ENCODE results near the gene TTC7B.
"Not testable (repeated sequence)": the region's sequence is repeated elsewhere in the genome, so short reads cannot be mapped to it uniquely, and the experiment has no call there.

Gene TTC7B

DNA sequence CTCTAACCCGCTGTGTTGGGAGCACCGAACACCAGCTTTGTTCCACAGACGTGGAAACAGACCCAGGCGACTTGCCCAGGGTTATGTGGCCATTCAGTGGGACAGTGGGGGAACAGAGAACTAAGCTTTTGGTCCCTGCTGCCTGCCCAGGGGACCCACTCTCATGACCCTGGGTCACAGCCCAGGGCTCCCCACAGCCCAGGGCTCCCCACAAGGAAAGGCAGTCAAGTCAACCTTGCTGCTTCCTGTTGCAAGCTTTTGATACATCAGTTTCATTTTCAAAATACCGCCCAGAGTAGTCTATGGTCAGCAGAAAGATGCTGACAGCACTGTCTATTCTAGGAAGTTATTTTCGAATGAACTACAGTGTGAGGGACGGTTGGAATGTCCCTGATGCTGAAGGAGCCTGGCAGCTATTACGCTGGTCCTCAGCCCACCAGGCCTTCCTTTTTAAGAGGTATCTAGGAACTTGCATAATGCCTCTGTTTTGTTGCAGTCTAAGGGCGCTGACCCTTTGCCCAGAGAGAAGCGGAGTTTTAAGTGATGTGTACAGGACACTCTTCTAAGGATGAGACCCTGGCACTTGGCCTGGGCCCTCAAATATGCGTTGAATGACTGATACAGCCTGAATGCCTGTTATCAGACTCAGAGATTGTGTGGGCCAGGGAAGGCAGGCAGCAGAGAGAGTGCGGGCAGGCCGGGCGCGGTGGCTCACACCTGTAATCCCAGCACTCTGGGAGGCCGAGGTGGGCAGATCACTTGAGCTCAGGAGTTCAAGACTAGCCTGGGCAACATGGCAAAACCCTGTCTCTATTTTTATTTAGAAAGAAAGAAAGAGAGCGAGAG is 12.6 kb upstream of the TTC7B start:
- Histone ChIP-seq H3K4me1 (ENCODE audit: control insufficient read depth, insufficient read depth, low read length) (peaks cover 4% of the 10 kb centered on the region), H3K27me3 (ENCODE audit: control insufficient read depth, insufficient read depth, low read length) (peaks cover 39% of the 10 kb centered on the region), H3K9ac (ENCODE audit: low read depth, low read length) (no peak overlapping the region), H3K4me3 (ENCODE audit: low read depth, low read length) (peak overlapping the region; percentile 2), H3K36me3 (ENCODE audit: control insufficient read depth, insufficient read depth, low read length) (no peaks in the 10 kb centered on the region), H3K9me3 (ENCODE audit: control insufficient read depth, insufficient read depth, low read length) (peaks cover 2% of the 10 kb centered on the region)

DNA sequence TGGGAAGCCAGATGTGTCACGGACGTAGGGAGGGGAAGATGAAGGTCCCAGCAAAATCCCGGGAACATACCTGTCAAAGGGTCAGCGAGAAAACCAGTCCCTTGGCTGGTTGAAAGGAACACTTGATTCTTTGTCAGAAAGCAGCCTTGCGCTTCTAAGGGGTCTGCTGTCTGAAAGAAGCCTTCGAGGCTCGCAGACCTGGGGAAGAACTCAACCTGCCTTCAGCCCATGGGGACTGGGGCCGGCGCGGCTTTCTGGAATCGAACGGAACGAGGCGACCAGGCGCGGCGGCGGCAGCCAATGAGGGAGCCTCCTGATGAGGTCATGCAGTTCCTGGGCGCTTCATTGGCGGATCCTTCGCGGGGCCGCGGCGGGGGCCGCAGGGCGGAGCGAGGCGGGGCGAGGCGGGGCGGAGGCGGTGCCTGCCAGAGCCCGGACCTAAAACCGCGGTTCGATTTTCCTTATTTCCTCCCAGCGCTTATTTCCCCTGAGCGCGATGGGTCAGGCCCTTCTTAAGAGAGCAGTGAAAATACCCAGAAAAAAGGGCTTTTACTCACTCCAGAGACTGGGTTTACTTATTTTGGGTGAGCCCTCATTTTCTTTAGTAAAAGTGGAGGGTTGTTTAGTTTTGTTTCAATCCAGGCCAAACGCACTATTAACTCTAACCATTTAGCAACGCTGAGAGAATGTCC is 11.8 kb upstream of the TTC7B start:
- Histone ChIP-seq H3K36me3 (ENCODE audit: control insufficient read depth, insufficient read depth, low read length) (no peaks in the 10 kb centered on the region), H3K9ac (ENCODE audit: low read depth, low read length) (no peak overlapping the region), H3K9me3 (ENCODE audit: control insufficient read depth, insufficient read depth, low read length) (peaks cover 2% of the 10 kb centered on the region), H3K4me1 (ENCODE audit: control insufficient read depth, insufficient read depth, low read length) (peaks cover 4% of the 10 kb centered on the region), H3K4me3 (ENCODE audit: low read depth, low read length) (peak overlapping the region; percentile 55), H3K27me3 (ENCODE audit: control insufficient read depth, insufficient read depth, low read length) (peaks cover 39% of the 10 kb centered on the region)

DNA sequence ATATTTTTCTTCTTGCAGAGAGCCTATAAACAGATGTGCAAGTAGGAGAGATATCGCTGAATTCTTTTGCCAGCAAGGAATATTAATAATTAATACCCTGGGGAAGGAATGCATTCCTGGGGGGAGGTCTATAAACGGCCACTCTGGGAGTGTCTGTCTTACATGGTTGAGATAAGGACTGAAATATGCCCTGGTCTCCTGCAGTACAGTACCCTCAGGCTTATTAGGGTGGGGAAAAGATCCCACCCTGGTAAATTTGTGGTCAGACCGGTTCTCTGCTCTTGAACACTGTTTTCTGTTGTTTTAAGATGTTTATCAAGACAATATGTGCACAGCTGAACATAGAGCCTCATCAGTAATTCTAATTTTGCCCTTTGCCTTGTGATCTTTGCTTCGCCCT is 7.3 kb upstream of the TTC7B start:
- H3K9me3 ChIP-seq (ENCODE audit: control insufficient read depth, insufficient read depth, low read length); H3K4me3 ChIP-seq (ENCODE audit: low read depth, low read length); H3K36me3 ChIP-seq (ENCODE audit: control insufficient read depth, insufficient read depth, low read length); H3K4me1 ChIP-seq (ENCODE audit: control insufficient read depth, insufficient read depth, low read length); H3K9ac ChIP-seq (ENCODE audit: low read depth, low read length): not testable (repeated sequence)
- H3K27me3 ChIP-seq (ENCODE audit: control insufficient read depth, insufficient read depth, low read length): peaks cover 21% of the 10 kb centered on the region

DNA sequence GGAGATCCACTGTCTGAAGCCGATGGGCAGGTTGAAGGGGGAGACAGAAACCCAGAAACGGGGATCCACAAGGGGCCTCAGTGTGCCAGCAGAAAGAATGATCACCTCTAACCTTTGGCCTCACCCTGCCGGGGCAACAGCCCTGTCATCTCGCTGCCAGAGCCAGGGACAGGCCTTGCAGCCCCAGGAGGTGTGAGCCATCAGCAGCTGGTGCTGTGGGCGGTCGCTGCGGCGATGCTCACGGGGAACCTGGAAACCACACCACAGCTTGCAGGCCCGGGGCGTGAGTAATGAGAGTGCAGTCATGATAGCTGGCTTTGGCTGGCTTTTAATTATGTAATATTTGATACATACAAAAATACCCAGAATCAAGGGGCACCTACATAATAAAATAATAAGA is 4.7 kb upstream of the TTC7B start:
- peaks cover 6% of the 10 kb centered on the region for H3K9me3 ChIP-seq (ENCODE audit: control insufficient read depth, insufficient read depth, low read length)
- no peak overlapping the region for H3K9ac ChIP-seq (ENCODE audit: low read depth, low read length)
- no peaks in the 10 kb centered on the region for H3K4me1 ChIP-seq (ENCODE audit: control insufficient read depth, insufficient read depth, low read length)
- no peak overlapping the region for H3K4me3 ChIP-seq (ENCODE audit: low read depth, low read length)
- no peaks in the 10 kb centered on the region for H3K36me3 ChIP-seq (ENCODE audit: control insufficient read depth, insufficient read depth, low read length)
- H3K27me3 ChIP-seq (ENCODE audit: control insufficient read depth, insufficient read depth, low read length): peaks cover 12% of the 10 kb centered on the region

DNA sequence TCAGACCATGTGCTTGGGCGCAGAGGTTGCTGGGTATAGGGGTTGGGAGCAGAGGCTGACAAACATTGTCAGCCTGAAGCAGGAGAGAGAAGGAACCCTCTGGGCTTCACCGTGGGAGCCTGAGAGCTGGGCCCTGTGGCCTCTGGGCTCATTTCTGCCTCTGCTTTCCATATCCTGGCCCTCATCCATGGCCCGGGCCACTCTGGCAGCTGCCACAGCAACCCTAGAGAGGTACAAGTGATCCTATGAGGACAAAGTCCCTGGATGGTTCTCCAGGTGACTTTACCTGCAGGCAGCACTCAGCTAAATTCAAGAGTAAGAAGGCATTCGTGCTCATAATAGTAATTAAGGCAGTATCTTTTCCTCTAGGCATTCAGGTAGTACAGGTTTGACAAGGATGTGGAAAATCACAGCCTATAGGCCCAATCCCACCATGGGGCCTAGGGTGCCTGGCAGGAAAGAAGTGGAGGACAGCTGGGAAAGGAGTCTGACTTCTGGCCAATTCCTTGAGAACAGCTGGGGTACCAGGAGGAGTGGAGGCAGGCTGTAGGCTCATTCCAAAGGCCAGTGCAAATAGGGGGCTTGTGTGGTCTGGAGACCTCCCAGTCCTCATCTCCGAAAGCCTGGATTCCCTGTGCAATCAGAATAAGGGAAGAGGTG is 3.6 kb upstream of the TTC7B start:
- Histone ChIP-seq H3K4me1 (ENCODE audit: control insufficient read depth, insufficient read depth, low read length) (no peaks in the 10 kb centered on the region), H3K4me3 (ENCODE audit: low read depth, low read length) (no peak overlapping the region), H3K9ac (ENCODE audit: low read depth, low read length) (no peak overlapping the region), H3K9me3 (ENCODE audit: control insufficient read depth, insufficient read depth, low read length) (peaks cover 6% of the 10 kb centered on the region), H3K27me3 (ENCODE audit: control insufficient read depth, insufficient read depth, low read length) (peaks cover 19% of the 10 kb centered on the region), H3K36me3 (ENCODE audit: control insufficient read depth, insufficient read depth, low read length) (no peaks in the 10 kb centered on the region)

DNA sequence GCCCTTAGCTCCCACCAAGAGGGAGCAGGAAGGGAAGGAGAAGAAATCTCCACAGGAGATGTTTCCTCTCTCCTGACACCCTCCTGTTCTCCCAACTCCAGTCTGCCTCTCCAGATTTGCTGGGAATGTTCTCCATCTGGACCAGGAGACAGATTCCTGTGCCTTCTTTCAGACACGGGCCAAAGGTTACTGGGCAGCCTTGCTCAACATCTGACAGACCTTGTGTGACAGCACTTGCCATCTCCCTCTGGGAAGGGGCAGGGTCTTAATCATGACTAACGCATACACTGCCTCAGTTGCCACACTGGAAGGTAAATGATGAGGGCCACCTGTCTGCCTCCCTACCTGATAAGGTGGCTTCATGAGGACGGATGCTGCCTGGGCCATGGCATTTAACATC is 2.5 kb upstream of the TTC7B start:
- Histone ChIP-seq H3K27me3 (ENCODE audit: control insufficient read depth, insufficient read depth, low read length) (peaks cover 22% of the 10 kb centered on the region), H3K9ac (ENCODE audit: low read depth, low read length) (no peak overlapping the region), H3K36me3 (ENCODE audit: control insufficient read depth, insufficient read depth, low read length) (no peaks in the 10 kb centered on the region), H3K4me3 (ENCODE audit: low read depth, low read length) (no peak overlapping the region), H3K9me3 (ENCODE audit: control insufficient read depth, insufficient read depth, low read length) (peaks cover 3% of the 10 kb centered on the region), H3K4me1 (ENCODE audit: control insufficient read depth, insufficient read depth, low read length) (no peaks in the 10 kb centered on the region)

DNA sequence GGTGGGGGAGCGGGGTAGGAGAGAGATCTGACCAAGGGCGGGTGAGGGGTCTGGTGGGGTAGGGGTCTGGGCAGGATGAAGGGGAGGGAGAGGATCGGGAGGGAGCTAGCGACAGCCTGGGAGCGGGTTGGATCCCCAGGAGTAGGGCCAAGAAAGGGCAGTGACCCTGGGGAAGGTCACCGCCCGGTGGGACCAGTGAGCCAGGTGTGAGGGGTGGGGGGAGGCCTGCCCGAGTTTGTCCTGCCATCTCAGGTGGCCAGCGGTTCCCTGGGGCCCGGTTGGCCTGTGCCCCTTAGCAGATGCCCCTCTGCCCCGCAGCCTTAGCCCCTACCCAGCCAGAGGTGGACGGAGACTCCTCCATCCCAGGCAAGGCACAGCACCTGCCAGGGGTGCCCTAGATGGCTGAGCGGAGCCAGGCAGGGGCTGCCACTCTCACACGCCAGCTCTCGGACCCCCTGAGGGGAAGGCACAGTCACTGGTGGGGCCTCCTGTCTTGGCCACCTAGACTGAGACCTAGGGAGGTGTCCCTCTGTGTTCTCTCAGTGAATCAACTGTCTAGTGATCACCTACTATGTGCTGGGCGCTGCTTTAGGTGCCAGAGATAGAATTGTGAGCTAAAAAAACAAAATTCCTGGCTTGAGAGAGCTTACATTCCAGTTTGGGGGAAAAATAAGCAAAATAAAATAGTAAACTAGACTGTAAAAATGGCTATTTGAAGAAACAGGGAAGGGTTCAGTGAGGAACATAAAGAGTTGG is 629 bp upstream of the TTC7B start:
- Histone ChIP-seq H3K9me3 (ENCODE audit: control insufficient read depth, insufficient read depth, low read length) (no peaks in the 10 kb centered on the region), H3K27me3 (ENCODE audit: control insufficient read depth, insufficient read depth, low read length) (peaks cover 22% of the 10 kb centered on the region), H3K4me1 (ENCODE audit: control insufficient read depth, insufficient read depth, low read length) (no peaks in the 10 kb centered on the region), H3K4me3 (ENCODE audit: low read depth, low read length) (peak overlapping the region; percentile 46), H3K9ac (ENCODE audit: low read depth, low read length) (no peak overlapping the region), H3K36me3 (ENCODE audit: control insufficient read depth, insufficient read depth, low read length) (no peaks in the 10 kb centered on the region)

DNA sequence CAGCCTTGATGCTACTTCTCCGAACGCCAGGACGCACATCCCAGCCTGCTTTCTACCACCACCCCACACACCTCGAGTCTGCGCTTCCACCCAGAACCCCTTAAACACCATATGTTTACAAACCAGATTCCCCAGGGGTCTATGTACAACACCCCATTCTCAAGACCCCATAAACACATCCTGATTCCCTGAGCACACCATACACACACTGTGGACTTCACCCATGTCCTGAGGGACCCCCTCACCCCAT is 733 bp downstream of the TTC7B start:
- no peaks in the 10 kb centered on the region for H3K9me3 ChIP-seq (ENCODE audit: control insufficient read depth, insufficient read depth, low read length)
- H3K4me3 ChIP-seq (ENCODE audit: low read depth, low read length): peak overlapping the region; percentile 45
- peak overlapping the region; percentile 14 for H3K9ac ChIP-seq (ENCODE audit: low read depth, low read length)
- H3K4me1 ChIP-seq (ENCODE audit: control insufficient read depth, insufficient read depth, low read length): no peaks in the 10 kb centered on the region
- H3K27me3 ChIP-seq (ENCODE audit: control insufficient read depth, insufficient read depth, low read length): peaks cover 22% of the 10 kb centered on the region
- H3K36me3 ChIP-seq (ENCODE audit: control insufficient read depth, insufficient read depth, low read length): no peaks in the 10 kb centered on the region

DNA sequence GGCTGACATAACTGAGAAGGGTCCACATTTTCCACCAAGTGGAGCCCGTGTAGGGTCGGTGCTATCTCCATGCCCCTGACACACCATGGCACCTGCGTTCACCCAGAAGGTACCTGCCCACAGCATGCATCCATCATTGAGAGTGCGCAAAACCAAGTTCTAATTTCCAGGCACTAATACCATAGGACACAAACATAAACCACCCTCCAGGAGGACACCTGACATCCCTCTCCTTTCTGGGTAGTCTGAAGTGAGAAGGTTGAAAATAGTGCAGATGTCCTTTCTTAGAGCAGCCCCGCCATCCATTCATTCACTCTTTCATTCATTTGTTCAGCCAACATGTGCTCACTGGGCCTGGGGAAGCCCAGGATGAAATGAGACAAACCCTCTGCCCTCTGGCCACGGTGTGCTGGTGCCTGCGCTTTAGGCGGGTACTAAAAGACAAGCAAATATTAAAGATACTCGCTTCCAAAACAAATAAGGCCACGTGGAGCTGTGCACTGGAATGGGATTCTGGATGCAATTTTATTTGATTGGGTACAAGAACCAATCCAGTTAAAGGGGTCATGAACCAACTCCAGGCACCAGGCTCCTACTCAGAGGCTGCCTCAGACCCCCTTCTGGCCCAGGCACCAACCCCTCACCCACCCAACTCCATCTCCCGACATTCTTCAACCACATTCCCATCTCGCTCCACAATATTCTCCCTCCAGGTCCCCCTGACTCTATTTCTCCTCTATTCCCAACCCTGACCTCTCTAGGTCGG is 1.2 kb downstream of the TTC7B start:
- H3K4me1 ChIP-seq (ENCODE audit: control insufficient read depth, insufficient read depth, low read length): no peaks in the 10 kb centered on the region
- H3K9ac ChIP-seq (ENCODE audit: low read depth, low read length): no peak overlapping the region
- H3K27me3 ChIP-seq (ENCODE audit: control insufficient read depth, insufficient read depth, low read length): peaks cover 22% of the 10 kb centered on the region
- no peaks in the 10 kb centered on the region for H3K9me3 ChIP-seq (ENCODE audit: control insufficient read depth, insufficient read depth, low read length)
- no peaks in the 10 kb centered on the region for H3K36me3 ChIP-seq (ENCODE audit: control insufficient read depth, insufficient read depth, low read length)
- peak overlapping the region; percentile 45 for H3K4me3 ChIP-seq (ENCODE audit: low read depth, low read length)

DNA sequence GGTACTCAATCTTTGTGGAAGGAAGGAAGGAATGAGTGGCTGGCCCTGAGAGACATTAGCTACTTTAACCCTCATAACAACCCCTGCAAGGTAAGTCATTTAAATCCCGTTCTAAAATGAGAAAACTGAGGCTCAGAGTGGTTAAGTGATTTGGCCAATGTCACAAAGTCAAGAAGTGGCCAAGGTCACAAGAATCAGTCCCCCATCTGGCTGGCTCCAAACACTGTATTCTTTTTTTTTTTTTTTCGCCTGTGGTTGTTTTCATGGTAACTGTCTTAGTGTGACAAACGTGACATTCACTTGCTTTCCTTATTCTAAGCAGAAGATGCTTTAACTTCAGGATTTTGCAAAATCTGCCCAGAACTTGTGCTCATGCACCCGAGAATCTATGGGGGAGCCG is 2.8 kb downstream of the TTC7B start:
- no peak overlapping the region for H3K9ac ChIP-seq (ENCODE audit: low read depth, low read length)

DNA sequence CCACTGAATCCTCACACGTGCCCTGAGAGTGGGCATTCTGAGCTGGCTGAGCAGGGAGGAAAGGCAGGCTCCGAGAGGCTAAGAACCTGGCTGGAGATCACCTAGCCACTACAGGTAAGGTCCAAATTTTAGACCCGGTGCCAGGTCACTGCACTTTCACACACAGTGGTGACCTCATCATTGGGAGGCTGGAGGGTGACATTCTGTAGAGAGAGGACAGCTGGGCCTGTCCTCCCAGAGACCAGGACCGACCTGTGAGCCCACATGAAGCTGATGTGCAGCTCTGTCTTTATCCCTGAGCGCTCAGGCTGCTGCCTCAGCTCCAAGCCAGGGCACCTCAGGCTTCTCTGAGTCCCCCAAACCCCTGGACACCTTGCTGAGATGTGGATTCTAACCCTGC is 4.1 kb downstream of the TTC7B start:
- Histone ChIP-seq H3K36me3 (ENCODE audit: control insufficient read depth, insufficient read depth, low read length) (no peaks in the 10 kb centered on the region), H3K9me3 (ENCODE audit: control insufficient read depth, insufficient read depth, low read length) (no peaks in the 10 kb centered on the region)

More for the DNA sequence above, 2.8 kb downstream of the TTC7B start:
- Histone ChIP-seq H3K4me1 (ENCODE audit: control insufficient read depth, insufficient read depth, low read length) (no peaks in the 10 kb centered on the region), H3K27me3 (ENCODE audit: control insufficient read depth, insufficient read depth, low read length) (peaks cover 19% of the 10 kb centered on the region), H3K4me3 (ENCODE audit: low read depth, low read length) (no peak overlapping the region), H3K9me3 (ENCODE audit: control insufficient read depth, insufficient read depth, low read length) (no peaks in the 10 kb centered on the region), H3K36me3 (ENCODE audit: control insufficient read depth, insufficient read depth, low read length) (no peaks in the 10 kb centered on the region)

More for the DNA sequence above, 4.1 kb downstream of the TTC7B start:
- no peak overlapping the region for H3K4me3 ChIP-seq (ENCODE audit: low read depth, low read length)
- H3K27me3 ChIP-seq (ENCODE audit: control insufficient read depth, insufficient read depth, low read length): peaks cover 12% of the 10 kb centered on the region
- H3K9ac ChIP-seq (ENCODE audit: low read depth, low read length): no peak overlapping the region
- H3K4me1 ChIP-seq (ENCODE audit: control insufficient read depth, insufficient read depth, low read length): no peaks in the 10 kb centered on the region
